Stomach (tissue), 9 donors: Measurements from ENCODE around the gene WASL. TPM values are rescaled to one million over a fixed set of nuclear protein-coding genes. Genes with fewer than 3 reads are reported as not detected.
"Not testable (repeated sequence)": the region's sequence is repeated elsewhere in the genome, so short reads cannot be mapped to it uniquely, and the experiment has no call there.

Experiments used
- DNase-seq, 2 donors: peaks; one replicate each; pipeline versions ENCODE4 v3.0.0 to v3.0.0-alpha.2; 2013 to 2019
- H3K27ac ChIP-seq, 5 donors: fragments of 200-600 bp in 4 of 5; sonication (generic) in 4 of 5; one replicate each; pipeline ENCODE4 v1.5.1; 2013 to 2019; ENCODE audit warnings: mild to moderate bottlenecking in 1 of 5, moderate library complexity in 1 of 5
- H3K27me3 ChIP-seq, 3 donors: fragments of 200-600 bp; sonication (generic); one replicate each; pipeline ENCODE4 v1.5.1; 2017 to 2019; ENCODE audit warnings: mixed run types in 1 of 3
- H3K36me3 ChIP-seq, 4 donors: fragments of 200-600 bp; sonication (generic); 1 replicate in 3 of 4; 2 replicates in 1 of 4; pipeline ENCODE4 v1.5.1; 2016 to 2019
- H3K4me1 ChIP-seq, 4 donors: fragments of 200-600 bp; sonication (generic); one replicate each; pipeline ENCODE4 v1.5.1; 2016 to 2019
- H3K4me3 ChIP-seq, 4 donors: fragments of 200-600 bp; sonication (generic) in 3 of 4; one replicate each; pipeline ENCODE4 v1.5.1; 2016 to 2019; ENCODE audit warnings: mild to moderate bottlenecking in 1 of 4
- H3K9me3 ChIP-seq, 4 donors: fragments of 200-600 bp; sonication (generic); one replicate each; pipeline ENCODE4 v1.5.1; 2016 to 2019
- EP300 ChIP-seq: sonication (generic); formaldehyde crosslinking; IDR thresholded peaks from one replicate; pipeline ENCODE4 v1.6.1; 2017; ENCODE audit warnings: antibody characterized with exemption
- POLR2A ChIP-seq, 4 donors: fragments of 450-650 bp; IDR thresholded peaks; one replicate each; pipeline ENCODE4 v1.6.1; 2016; ENCODE audit warnings: antibody characterized with exemption in 4 of 4, control low read depth in 2 of 4, mild to moderate bottlenecking in 1 of 4, moderate library complexity in 1 of 4
- POLR2AphosphoS5 ChIP-seq, 3 donors: sonication (generic); formaldehyde crosslinking; IDR thresholded peaks; one replicate each; pipeline ENCODE4 v1.6.1; 2016; ENCODE audit warnings: antibody characterized with exemption in 3 of 3
- whole genome bisulfite sequencing, 5 donors: extraction: QIAGEN DNeasy Blood & Tissue Kit in 3 of 5; methylation state at CpG; one replicate each; pipeline versions ENCODE4 v1.1.5 to v1.1.7; 2013 to 2018; 5-methylcytosine and 5-hydroxymethylcytosine counted together
- intact Hi-C: fragments of 100-400 bp; cut with DNase I; formaldehyde crosslinking; loops from one replicate; pipeline ENCODE4 v1.15.1; 2023; ENCODE audit warnings: low total_unique reads
- polyA plus RNA-seq, 3 donors: library from polyadenylated mRNA; stranded (reverse); fragments of 200-250 nt; gene quantifications; one replicate each; pipeline ENCODE4 v1.2.3, GENCODE V29; 2013
- small RNA-seq, 4 donors: library from RNA; depleted of rRNA; stranded (forward); fragments of <200 nt; gene quantifications; one replicate each; pipeline ENCODE3, GENCODE V24; 2016
- total RNA-seq, 5 donors: library from RNA; depleted of rRNA; stranded (reverse); fragments of >200 nt; gene quantifications; one replicate each; pipeline versions ENCODE4 v1.1.0 to v1.2.3, GENCODE V29; 2014 to 2016
- TF ChIP-seq, protein P1 (sequence below), 7 experiments: fragments of 450-650 bp in 4 of 7; fragments of 200-600 bp in 3 of 7; sonication (generic) in 3 of 7; IDR thresholded peaks; one replicate each; pipeline ENCODE4 v1.5.1; 2016 to 2019; ENCODE audit warnings: antibody characterized with exemption in 7 of 7, control low read depth in 2 of 7, mild to moderate bottlenecking in 1 of 7
- donor health status: healthy with polysubstance abuse.
- donor health status: Bipolar disorder and iron deficiency.
- donor health status: healthy.

The WASL gene
- total and polyA plus RNA-seq, 8 donors = 9.0 to 56.7 (median 21.7) TPM

GRCh38 chr7:123635551-123636359, 113.0 kb downstream of the WASL start:
- TF ChIP-seq POLR2A (IDR thresholded peaks at IDR 0.05) = no peak
- TF ChIP-seq, protein P1, sequence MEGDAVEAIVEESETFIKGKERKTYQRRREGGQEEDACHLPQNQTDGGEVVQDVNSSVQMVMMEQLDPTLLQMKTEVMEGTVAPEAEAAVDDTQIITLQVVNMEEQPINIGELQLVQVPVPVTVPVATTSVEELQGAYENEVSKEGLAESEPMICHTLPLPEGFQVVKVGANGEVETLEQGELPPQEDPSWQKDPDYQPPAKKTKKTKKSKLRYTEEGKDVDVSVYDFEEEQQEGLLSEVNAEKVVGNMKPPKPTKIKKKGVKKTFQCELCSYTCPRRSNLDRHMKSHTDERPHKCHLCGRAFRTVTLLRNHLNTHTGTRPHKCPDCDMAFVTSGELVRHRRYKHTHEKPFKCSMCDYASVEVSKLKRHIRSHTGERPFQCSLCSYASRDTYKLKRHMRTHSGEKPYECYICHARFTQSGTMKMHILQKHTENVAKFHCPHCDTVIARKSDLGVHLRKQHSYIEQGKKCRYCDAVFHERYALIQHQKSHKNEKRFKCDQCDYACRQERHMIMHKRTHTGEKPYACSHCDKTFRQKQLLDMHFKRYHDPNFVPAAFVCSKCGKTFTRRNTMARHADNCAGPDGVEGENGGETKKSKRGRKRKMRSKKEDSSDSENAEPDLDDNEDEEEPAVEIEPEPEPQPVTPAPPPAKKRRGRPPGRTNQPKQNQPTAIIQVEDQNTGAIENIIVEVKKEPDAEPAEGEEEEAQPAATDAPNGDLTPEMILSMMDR (IDR thresholded peaks at IDR 0.05) = peak in 3 of 7 experiments; percentile 20 to 28 (median 23)
- DNase-seq = peak in 1 of 2 donors; percentile 54
- Histone ChIP-seq H3K27me3 (no peaks in the 10 kb centered on the region), H3K36me3 (no peaks in the 10 kb centered on the region), H3K4me3 (no peak overlapping the region), H3K4me1 (no peaks in the 10 kb centered on the region), H3K27ac (no peak overlapping the region), H3K9me3 (no peaks in the 10 kb centered on the region)
- 17 to 32% (median 25%) methylated on average over 4 of the region's 4 CpGs for WGBS, 5 donors
- intact Hi-C loops = no loop called here

DNA sequence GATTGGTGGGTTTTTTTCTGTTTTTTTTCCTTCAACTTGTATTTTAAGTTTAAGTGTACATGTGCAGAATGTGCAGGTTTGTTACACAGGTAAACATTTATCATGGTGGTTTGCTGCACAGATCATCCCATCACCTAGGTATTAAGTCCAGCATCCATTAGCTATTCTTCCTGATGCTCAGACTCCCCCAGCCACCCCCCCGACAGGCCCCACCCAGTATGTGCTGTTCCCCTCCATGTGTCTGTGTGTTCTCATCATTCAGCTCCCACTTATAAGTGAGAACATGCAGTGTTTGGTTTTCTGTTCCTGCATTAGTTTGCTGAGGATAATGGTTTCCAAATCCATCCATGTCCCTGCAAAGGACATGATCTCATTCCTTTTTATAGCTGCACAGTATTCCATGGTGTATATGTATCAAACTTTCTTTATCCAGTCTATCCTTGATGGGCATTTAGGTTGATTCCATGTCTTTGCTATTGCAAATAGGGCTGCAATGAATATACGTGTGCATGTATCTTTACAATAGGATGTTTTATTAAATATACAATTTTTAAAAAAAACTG, 114.7 kb downstream of the WASL start:
- H3K4me3 ChIP-seq, H3K36me3 ChIP-seq, H3K9me3 ChIP-seq, intact Hi-C loops, H3K4me1 ChIP-seq, H3K27ac ChIP-seq, H3K27me3 ChIP-seq, DNase-seq: not testable (repeated sequence)
- WGBS, 5 donors = 71 to 84% (median 78%) methylated on average over 2 of the region's 2 CpGs

DNA sequence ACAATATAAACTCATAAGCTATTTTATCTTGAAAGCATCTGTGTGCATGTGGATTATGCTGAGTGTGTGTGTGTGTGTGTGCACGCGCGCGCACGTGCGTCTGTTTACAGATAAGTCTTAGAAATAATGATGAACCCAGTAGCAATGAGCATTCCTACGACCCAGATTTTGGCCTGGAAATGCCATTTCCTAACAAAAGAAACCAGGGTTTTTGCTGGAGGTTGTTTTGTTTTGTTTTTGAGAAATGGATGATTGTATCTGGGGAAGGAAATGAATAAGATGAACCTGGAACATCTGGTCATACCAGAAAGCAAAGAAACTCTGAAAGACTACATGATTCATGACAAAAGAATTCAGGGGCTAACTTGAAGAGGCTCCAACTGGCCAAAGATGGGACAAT, 115.2 kb downstream of the WASL start:
- no peak for DNase-seq
- no peaks in the 10 kb centered on the region for H3K9me3 ChIP-seq
- TF ChIP-seq EP300 (no peak), POLR2A (IDR thresholded peaks at IDR 0.05) (no peak), POLR2AphosphoS5 (IDR thresholded peaks at IDR 0.05) (no peak)
- TF ChIP-seq, protein P1 (IDR thresholded peaks at IDR 0.05) = no peak
- 64 to 80% (median 73%) methylated on average over 7 of the region's 7 CpGs for WGBS, 5 donors
- no peaks in the 10 kb centered on the region for H3K27me3 ChIP-seq
- H3K36me3 ChIP-seq = no peaks in the 10 kb centered on the region
- no peaks in the 10 kb centered on the region for H3K4me1 ChIP-seq
- intact Hi-C loops = no loop called here
- H3K27ac ChIP-seq = no peak overlapping the region
- no peak overlapping the region for H3K4me3 ChIP-seq

- Histone ChIP-seq H3K36me3 (no peaks in the 10 kb centered on the region), H3K4me3 (no peak overlapping the region), H3K9me3 (no peaks in the 10 kb centered on the region), H3K4me1 (no peaks in the 10 kb centered on the region), H3K27me3 (no peaks in the 10 kb centered on the region), H3K27ac (no peak overlapping the region)
- intact Hi-C loops = no loop called here
- 69 to 87% (median 80%) methylated on average over 2 of the region's 2 CpGs for WGBS, 5 donors
- no peak for DNase-seq
- TF ChIP-seq POLR2A (IDR thresholded peaks at IDR 0.05) = no peak
- TF ChIP-seq EP300 = no peak
- TF ChIP-seq POLR2AphosphoS5 (IDR thresholded peaks at IDR 0.05) = no peak
- TF ChIP-seq, protein P1 (IDR thresholded peaks at IDR 0.05) = no peak
These were observed 116.0 kb downstream of the WASL start for GRCh38 chr7:123632808-123633207.

Small RNA genes within 50 kb of the gene (small RNA-seq; reads per million reads assigned to genes)
- 0 reads per million in 4 donors for gene RNU6-11P

Other genes with a start within 250 kb of the WASL start
- gene IQUB, start 214.4 kb downstream of the WASL start, total RNA-seq = 1 to 10 TPM in 1 of 5 donors, under 1 TPM in 1, not detected in 3; 0.55 to 2.7 TPM
- under 1 TPM in 2 of 3 donors, not detected in 1; 0.05 to 0.12 TPM for gene IQUB, start 214.4 kb downstream of the WASL start, polyA plus RNA-seq
- gene NDUFA5, start 191.2 kb downstream of the WASL start, total RNA-seq = 100 to 1,000 TPM in 2 of 5 donors, 10 to 100 TPM in 2, 1 to 10 TPM in 1; 1.2 to 133 (median 63.6) TPM
- gene NDUFA5, start 191.2 kb downstream of the WASL start, polyA plus RNA-seq = 100 to 1,000 TPM in 2 of 3 donors, 10 to 100 TPM in 1; 96.1 to 154 (median 120) TPM
- not detected for gene ASB15, start 147.2 kb downstream of the WASL start, total RNA-seq
- not detected for gene ASB15, start 147.2 kb downstream of the WASL start, polyA plus RNA-seq
- not detected for gene LMOD2, start 93.1 kb downstream of the WASL start, total RNA-seq
- under 1 TPM; 0.05 to 0.46 (median 0.12) TPM for gene LMOD2, start 93.1 kb downstream of the WASL start, polyA plus RNA-seq
- gene HYAL4, start 96.2 kb upstream of the WASL start, total RNA-seq = not detected
- gene HYAL4, start 96.2 kb upstream of the WASL start, polyA plus RNA-seq = under 1 TPM in 1 of 3 donors, not detected in 2; 0.78 TPM
- not detected for gene SPAM1, start 176.2 kb upstream of the WASL start, total RNA-seq
- gene SPAM1, start 176.2 kb upstream of the WASL start, polyA plus RNA-seq = not detected